ENCODE measurements around the gene TRMT11.

DNA sequence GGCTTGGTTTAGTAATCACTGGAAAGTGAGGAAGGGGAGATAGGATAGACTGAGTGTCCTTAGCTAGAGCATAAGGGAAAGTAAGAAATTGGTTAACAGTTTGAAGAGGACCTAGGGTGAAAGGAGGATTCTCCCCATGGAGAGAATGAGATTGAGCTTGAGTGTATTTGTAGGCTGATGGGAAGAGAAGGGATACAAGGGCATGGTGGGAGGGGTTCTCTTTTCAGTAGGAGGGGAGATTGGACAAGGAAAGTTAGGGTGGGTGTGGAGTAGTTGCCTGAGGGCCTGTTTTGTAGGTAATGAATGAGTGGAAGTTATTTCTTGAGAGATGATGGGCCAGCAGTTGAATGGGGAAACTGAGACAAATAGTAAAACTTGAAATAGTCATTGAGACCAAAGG lies 1.9 kb downstream of the TRMT11 start:
- no peak for TF ChIP-seq EP300 (IDR thresholded peaks at IDR 0.05; ENCODE audit: low read depth)
- TF ChIP-seq, protein P1, sequence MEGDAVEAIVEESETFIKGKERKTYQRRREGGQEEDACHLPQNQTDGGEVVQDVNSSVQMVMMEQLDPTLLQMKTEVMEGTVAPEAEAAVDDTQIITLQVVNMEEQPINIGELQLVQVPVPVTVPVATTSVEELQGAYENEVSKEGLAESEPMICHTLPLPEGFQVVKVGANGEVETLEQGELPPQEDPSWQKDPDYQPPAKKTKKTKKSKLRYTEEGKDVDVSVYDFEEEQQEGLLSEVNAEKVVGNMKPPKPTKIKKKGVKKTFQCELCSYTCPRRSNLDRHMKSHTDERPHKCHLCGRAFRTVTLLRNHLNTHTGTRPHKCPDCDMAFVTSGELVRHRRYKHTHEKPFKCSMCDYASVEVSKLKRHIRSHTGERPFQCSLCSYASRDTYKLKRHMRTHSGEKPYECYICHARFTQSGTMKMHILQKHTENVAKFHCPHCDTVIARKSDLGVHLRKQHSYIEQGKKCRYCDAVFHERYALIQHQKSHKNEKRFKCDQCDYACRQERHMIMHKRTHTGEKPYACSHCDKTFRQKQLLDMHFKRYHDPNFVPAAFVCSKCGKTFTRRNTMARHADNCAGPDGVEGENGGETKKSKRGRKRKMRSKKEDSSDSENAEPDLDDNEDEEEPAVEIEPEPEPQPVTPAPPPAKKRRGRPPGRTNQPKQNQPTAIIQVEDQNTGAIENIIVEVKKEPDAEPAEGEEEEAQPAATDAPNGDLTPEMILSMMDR (IDR thresholded peaks at IDR 0.05): no peak

Measured in transverse colon (tissue), 3 donors.